ENCODE measurements around the gene YES1. TPM values are rescaled to one million over a fixed set of nuclear protein-coding genes. Genes with fewer than 3 reads are reported as not detected.

Gene YES1
- total and polyA plus RNA-seq, 2 of the 8 experiments (the other 6 are each of a cell fraction or from before 2014, with no cell fraction given): 14.8 to 94.3 TPM

DNA sequence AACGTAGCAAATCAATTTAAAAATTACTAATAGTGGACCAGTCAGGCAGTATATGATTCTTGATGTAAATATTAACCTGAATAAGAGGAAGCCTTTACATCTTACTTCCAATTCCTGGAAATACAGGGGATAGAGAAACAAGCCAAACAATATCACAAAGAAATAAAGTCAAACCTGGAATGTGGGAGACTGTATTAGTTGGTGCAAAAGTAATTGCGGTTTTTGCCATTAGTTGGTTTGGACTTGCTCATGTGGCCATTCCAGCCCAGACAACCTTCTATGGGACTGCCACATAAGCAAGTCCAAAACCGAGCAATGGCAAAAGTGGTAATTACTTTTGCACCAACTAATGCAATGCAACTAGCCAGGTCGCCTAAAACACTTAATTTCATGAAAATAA lies 38.9 kb upstream of the YES1 start:
- POLR2A ChIA-PET (ENCODE audit: partially characterized antibody): no interaction called here
- 80% methylated on average over 4 of the region's 4 CpGs; no CpG with 5 or more reads in 1 of the 2 experiments for WGBS, 2 experiments (ENCODE audit: extremely low coverage in 1 of 2, insufficient coverage in 1 of 2, insufficient read length in 1 of 2, insufficient replicate concordance in 2 of 2, low coverage in 1 of 2, low lambda C conversion rate in 2 of 2, missing lambda C conversion rate in 1 of 2)
- no peak overlapping the region for H3K56ac ChIP-seq (replicated peaks; ENCODE audit: insufficient read length, low read depth, low read length)
- no peaks in the 10 kb centered on the region for H3K27me3 ChIP-seq (replicated peaks in 1 of 4; ENCODE audit: control insufficient read depth in 3 of 4, extremely low read depth in 1 of 4, insufficient read depth in 3 of 4, low read length in 3 of 4)
- CTCF ChIA-PET (ENCODE audit: partially characterized antibody): interaction anchor here (1.6 kb wide), 1 partner anchor 19 kb away, joined by 3 read pairs; no protein-coding TSS in a partner anchor
- H3K4me1 ChIP-seq (replicated peaks in 1 of 4; ENCODE audit: control insufficient read depth in 3 of 4, insufficient read depth in 4 of 4, low read length in 3 of 4): no peaks in the 10 kb centered on the region; a peak in 1 of 7 replicates
- H2BK15ac ChIP-seq (ENCODE audit: low read length): no peak overlapping the region
- no peak overlapping the region for H2BK12ac ChIP-seq (ENCODE audit: low read depth, low read length)
- H4K5ac ChIP-seq (ENCODE audit: insufficient read length, low read depth, low read length): no peak overlapping the region
- no peak overlapping the region for H3K27ac ChIP-seq (ENCODE audit: low read depth, low read length)
- DNase-seq (ENCODE audit: low read depth in 1 of 2, low spot score in 2 of 2): no peak
- no peak for FAIRE-seq
- no peak overlapping the region for H4K91ac ChIP-seq (replicated peaks; ENCODE audit: insufficient read length, low read length)
- no peak overlapping the region for H3K23ac ChIP-seq (ENCODE audit: insufficient read length)
- no peaks in the 10 kb centered on the region for H3K23me2 ChIP-seq (ENCODE audit: low read depth, low read length)
- no peak overlapping the region for H3K14ac ChIP-seq (ENCODE audit: insufficient read length)
- no peak overlapping the region for H3K4ac ChIP-seq (replicated peaks; ENCODE audit: insufficient read length, low read depth, low read length)
- TF ChIP-seq CEBPB (IDR thresholded peaks at IDR 0.05; ENCODE audit: low read depth, low read length) (no peak), GTF2F1 (IDR thresholded peaks at IDR 0.05; ENCODE audit: borderline replicate concordance, low read depth, low read length) (no peak), FOSL1 (IDR thresholded peaks at IDR 0.05; ENCODE audit: insufficient read depth, low read depth, low read length) (no peak)
- no peak overlapping the region for H3K4me2 ChIP-seq (ENCODE audit: insufficient read depth in 1 of 2, low read depth in 2 of 2, low read length in 2 of 2)
- no peaks in the 10 kb centered on the region for H3K36me3 ChIP-seq (ENCODE audit: control insufficient read depth in 2 of 4, insufficient read depth in 4 of 4, low read length in 3 of 4)
- no peak overlapping the region for H2BK120ac ChIP-seq (replicated peaks; ENCODE audit: low read depth, low read length)
- H3K79me2 ChIP-seq (ENCODE audit: control insufficient read depth in 1 of 2, insufficient read depth in 2 of 2, low read length in 2 of 2): no peaks in the 10 kb centered on the region
- no peak overlapping the region for H3K18ac ChIP-seq (ENCODE audit: extremely low read depth, low read length)
- no peak overlapping the region for H3K9ac ChIP-seq (replicated peaks in 1 of 4; ENCODE audit: extremely low read depth in 1 of 4, low read depth in 3 of 4, low read length in 3 of 4)
- no peaks in the 10 kb centered on the region for H4K20me1 ChIP-seq (replicated peaks in 1 of 2; ENCODE audit: control insufficient read depth in 1 of 2, insufficient read depth in 2 of 2, low read length in 2 of 2)
- no peaks in the 10 kb centered on the region for H3K9me3 ChIP-seq (ENCODE audit: insufficient read depth in 2 of 2, low read depth in 1 of 2, low read length in 1 of 2)
- H4K8ac ChIP-seq (ENCODE audit: extremely low read depth, insufficient read depth, low read length): no peak overlapping the region
- no peak overlapping the region for H2AFZ ChIP-seq (ENCODE audit: low read length)
- H3K4me3 ChIP-seq (ENCODE audit: extremely low read depth in 1 of 4, insufficient read depth in 2 of 4, low read depth in 3 of 4, low read length in 4 of 4): no peak overlapping the region
- H2BK20ac ChIP-seq (ENCODE audit: low read length): no peak overlapping the region
- no peak overlapping the region for H2AK5ac ChIP-seq (ENCODE audit: low read depth, low read length)
- no peaks in the 10 kb centered on the region for H3K79me1 ChIP-seq (ENCODE audit: low read depth, low read length)
- H2BK5ac ChIP-seq (ENCODE audit: low read depth, low read length): no peak overlapping the region
